Measurements from ENCODE around the gene LPA. TPM values are rescaled to one million over a fixed set of nuclear protein-coding genes. Genes with fewer than 3 reads are reported as not detected.
"Not testable (repeated sequence)": the region's sequence is repeated elsewhere in the genome, so short reads cannot be mapped to it uniquely, and the experiment has no call there.

LPA gene
- total and polyA plus RNA-seq, 2 of the 13 experiments (the other 11 are each of a cell fraction or from before 2014, with no cell fraction given) = not detected

- not testable (repeated sequence) for H3K79me2 ChIP-seq (ENCODE audit: insufficient read depth, low read length); FAIRE-seq
Observed at GRCh38 chr6:160696884-160697283, 32.8 kb upstream of the LPA start.

GRCh38 chr6:160695622-160696021 lies 31.5 kb upstream of the LPA start:
- H2AFZ ChIP-seq (ENCODE audit: low read length); H3K4me3 ChIP-seq (replicated peaks in 1 of 3; ENCODE audit: insufficient read depth in 1 of 3, low read depth in 2 of 3, low read length in 3 of 3); H3K27ac ChIP-seq (ENCODE audit: extremely low read length, insufficient read depth, low read length); ATAC-seq; H4K20me1 ChIP-seq (ENCODE audit: insufficient read depth, low read length); H3K27me3 ChIP-seq (ENCODE audit: control insufficient read depth in 1 of 2, insufficient read depth in 2 of 2, low read length in 2 of 2); BruUV-seq (replicated peaks); in situ Hi-C loops (cut with HindIII; ENCODE audit: extremely low pct_ligation_motif_present, low pct_unique_long_range_greater_than_20kb); CTCF ChIA-PET (ENCODE audit: low intra/inter-chr PET ratio, low total read pairs); H3K4me2 ChIP-seq (ENCODE audit: low read depth, low read length); DNase-seq (ENCODE audit: low spot score); FAIRE-seq; H3K9ac ChIP-seq (ENCODE audit: insufficient read depth, low read depth, low read length); H3K36me3 ChIP-seq (replicated peaks in 1 of 2; ENCODE audit: control insufficient read depth in 1 of 2, insufficient read depth in 2 of 2, low read length in 2 of 2); H3K79me2 ChIP-seq (ENCODE audit: insufficient read depth, low read length); POLR2A ChIA-PET; intact Hi-C loops (cut with micrococcal nuclease; ENCODE audit: unreplicated experiment); H3K9me3 ChIP-seq (ENCODE audit: low read length): not testable (repeated sequence)
- H3K4me1 ChIP-seq (ENCODE audit: insufficient read depth, low read length) = peaks cover 47% of the 10 kb centered on the region
- peak; percentile 99; the same call in 1 of the 2 replicates for TF ChIP-seq ZNF678 (CRISPR knock-in tag; IDR thresholded peaks at IDR 0.05)
- WGBS (ENCODE audit: low lambda C conversion rate) = 31% methylated on average over 2 of the region's 2 CpGs

More at GRCh38 chr6:160696884-160697283, 32.8 kb upstream of the LPA start:
- BruUV-seq (replicated peaks); DNase-seq (ENCODE audit: low spot score); H3K9ac ChIP-seq (ENCODE audit: insufficient read depth, low read depth, low read length); H4K20me1 ChIP-seq (ENCODE audit: insufficient read depth, low read length); H3K27me3 ChIP-seq (ENCODE audit: control insufficient read depth in 1 of 2, insufficient read depth in 2 of 2, low read length in 2 of 2); H2AFZ ChIP-seq (ENCODE audit: low read length); CTCF ChIA-PET (ENCODE audit: low intra/inter-chr PET ratio, low total read pairs); ATAC-seq; in situ Hi-C loops (cut with HindIII; ENCODE audit: extremely low pct_ligation_motif_present, low pct_unique_long_range_greater_than_20kb); POLR2A ChIA-PET; H3K36me3 ChIP-seq (replicated peaks in 1 of 2; ENCODE audit: control insufficient read depth in 1 of 2, insufficient read depth in 2 of 2, low read length in 2 of 2); H3K9me3 ChIP-seq (ENCODE audit: low read length); H3K4me2 ChIP-seq (ENCODE audit: low read depth, low read length); H3K4me3 ChIP-seq (replicated peaks in 1 of 3; ENCODE audit: insufficient read depth in 1 of 3, low read depth in 2 of 3, low read length in 3 of 3); H3K27ac ChIP-seq (ENCODE audit: extremely low read length, insufficient read depth, low read length); intact Hi-C loops (cut with micrococcal nuclease; ENCODE audit: unreplicated experiment): not testable (repeated sequence)
- 5% methylated on average over 3 of the region's 3 CpGs for WGBS (ENCODE audit: low lambda C conversion rate)
- peaks cover 51% of the 10 kb centered on the region for H3K4me1 ChIP-seq (ENCODE audit: insufficient read depth, low read length)

- POLR2A ChIA-PET; DNase-seq (ENCODE audit: low spot score); in situ Hi-C loops (cut with HindIII; ENCODE audit: extremely low pct_ligation_motif_present, low pct_unique_long_range_greater_than_20kb); H3K27ac ChIP-seq (ENCODE audit: extremely low read length, insufficient read depth, low read length); H3K9ac ChIP-seq (ENCODE audit: insufficient read depth, low read depth, low read length); CTCF ChIA-PET (ENCODE audit: low intra/inter-chr PET ratio, low total read pairs); H4K20me1 ChIP-seq (ENCODE audit: insufficient read depth, low read length); H3K4me2 ChIP-seq (ENCODE audit: low read depth, low read length); BruUV-seq (replicated peaks); H3K4me3 ChIP-seq (replicated peaks in 1 of 3; ENCODE audit: insufficient read depth in 1 of 3, low read depth in 2 of 3, low read length in 3 of 3); H3K36me3 ChIP-seq (replicated peaks in 1 of 2; ENCODE audit: control insufficient read depth in 1 of 2, insufficient read depth in 2 of 2, low read length in 2 of 2); H2AFZ ChIP-seq (ENCODE audit: low read length); H3K79me2 ChIP-seq (ENCODE audit: insufficient read depth, low read length); FAIRE-seq; intact Hi-C loops (cut with micrococcal nuclease; ENCODE audit: unreplicated experiment); ATAC-seq; H3K27me3 ChIP-seq (ENCODE audit: control insufficient read depth in 1 of 2, insufficient read depth in 2 of 2, low read length in 2 of 2); H3K9me3 ChIP-seq (ENCODE audit: low read length): not testable (repeated sequence)
- H3K4me1 ChIP-seq (ENCODE audit: insufficient read depth, low read length) = peaks cover 47% of the 10 kb centered on the region
Observed at GRCh38 chr6:160695025-160695424, 30.9 kb upstream of the LPA start.
